Muscle of back (tissue), 11 donors: ENCODE results near the gene ADCY10. TPM values are rescaled to one million over a fixed set of nuclear protein-coding genes. Genes with fewer than 3 reads are reported as not detected.

Experiments
- DNase-seq, 3 donors: peaks; one replicate each; pipeline versions ENCODE4 v3.0.0 to v3.0.0-alpha.2; 2013
- polyA plus RNA-seq, 10 donors: library from polyadenylated mRNA; unstranded; fragments of 120-200 nt; gene quantifications; one replicate each; pipeline ENCODE4 v1.2.1, GENCODE V29; 2013; ENCODE audit not compliant: insufficient read length in 10 of 10

ADCY10 gene
- polyA plus RNA-seq, 10 donors = 0.04 to 0.37 (median 0.13) TPM; not detected in 2

DNA sequence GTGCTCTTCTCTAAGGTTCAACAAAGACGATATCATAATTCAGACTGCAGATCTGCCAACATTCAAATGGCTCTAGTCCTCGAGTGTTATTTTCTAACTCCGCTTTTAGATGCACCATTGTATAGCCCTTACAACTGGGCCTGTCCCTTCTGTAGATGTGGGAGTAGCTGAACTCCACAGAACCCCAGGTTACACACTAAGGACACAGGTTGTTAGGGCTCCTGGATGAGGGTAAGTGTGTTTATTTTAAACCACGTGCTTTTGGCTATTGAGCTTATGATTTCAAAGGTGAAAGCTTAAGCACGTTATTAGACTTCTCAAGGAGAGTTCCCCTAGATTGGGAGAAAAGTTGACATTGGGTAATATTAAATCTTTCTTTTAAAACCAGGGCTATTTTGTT lies 127.4 kb downstream of the ADCY10 start:
- no peak for DNase-seq

DNA sequence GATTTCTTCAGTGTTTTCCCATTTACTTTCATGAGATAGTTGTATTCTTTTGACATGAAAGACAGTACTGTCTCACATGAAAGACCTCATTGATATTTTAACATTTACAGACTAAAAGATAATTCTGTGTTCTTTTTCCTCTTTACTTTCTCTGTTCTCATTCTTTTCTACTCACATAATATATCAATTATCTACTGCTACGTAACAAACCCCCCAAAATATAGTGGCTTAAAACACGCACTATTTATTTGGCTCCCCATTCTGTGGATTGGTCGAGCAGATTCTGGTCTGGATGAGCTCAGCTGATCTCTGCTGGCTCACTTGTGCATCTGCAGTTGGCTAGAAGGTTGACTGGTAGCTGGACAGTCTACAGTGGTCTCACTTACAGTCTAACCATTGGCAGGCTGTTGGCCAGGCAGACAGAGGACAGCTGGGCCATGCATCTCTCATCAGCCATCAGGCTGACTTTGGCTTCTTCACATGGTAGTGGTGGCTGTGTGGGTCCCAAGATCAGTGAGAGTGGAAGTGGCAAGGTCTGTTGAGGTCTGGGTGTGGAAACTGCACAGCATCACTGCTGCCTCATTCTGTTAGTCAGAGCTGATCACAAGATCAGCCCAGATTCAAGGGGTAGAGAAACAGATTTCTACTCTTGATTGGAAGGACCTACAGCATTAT lies 128.9 kb downstream of the ADCY10 start:
- no peak for DNase-seq

DNA sequence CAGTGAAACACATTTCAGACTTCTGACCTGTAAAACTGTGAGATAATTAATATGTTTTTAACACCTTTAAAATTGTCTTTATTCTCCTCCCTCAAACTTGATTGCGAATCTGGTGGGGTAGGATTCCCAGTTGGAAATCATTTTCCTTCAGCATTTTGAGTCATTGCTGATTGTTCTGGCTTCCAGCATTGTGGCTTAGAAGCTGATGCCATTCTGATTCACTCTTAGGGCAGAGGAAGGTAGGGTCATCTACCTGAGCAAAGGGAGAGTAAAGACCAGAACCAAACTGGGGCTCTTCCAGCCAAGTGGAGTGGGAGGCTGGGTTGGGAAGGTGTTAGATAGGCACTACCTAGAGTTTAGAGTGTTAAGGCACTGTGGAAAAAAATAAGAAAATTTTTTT lies 131.0 kb downstream of the ADCY10 start:
- DNase-seq = no peak

DNA sequence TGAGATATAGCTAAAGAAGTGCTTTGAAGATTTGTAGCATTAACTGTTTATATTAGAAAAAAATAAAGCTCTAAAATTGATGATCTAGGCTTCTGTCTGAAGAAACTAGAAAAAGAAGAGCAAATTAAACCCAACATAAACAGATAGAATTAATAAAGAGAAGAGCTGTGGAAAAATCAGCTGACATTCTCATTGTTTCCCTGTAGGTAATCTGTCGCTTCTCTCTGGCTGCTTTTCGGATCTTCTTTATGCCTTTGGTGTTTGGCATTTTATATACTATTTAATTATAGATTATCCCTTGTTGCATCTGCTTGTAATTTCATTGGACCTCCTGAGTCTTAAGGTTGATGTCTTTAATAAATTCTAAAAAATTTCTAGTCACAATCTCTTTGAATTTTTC lies 132.4 kb downstream of the ADCY10 start:
- no peak for DNase-seq

DNA sequence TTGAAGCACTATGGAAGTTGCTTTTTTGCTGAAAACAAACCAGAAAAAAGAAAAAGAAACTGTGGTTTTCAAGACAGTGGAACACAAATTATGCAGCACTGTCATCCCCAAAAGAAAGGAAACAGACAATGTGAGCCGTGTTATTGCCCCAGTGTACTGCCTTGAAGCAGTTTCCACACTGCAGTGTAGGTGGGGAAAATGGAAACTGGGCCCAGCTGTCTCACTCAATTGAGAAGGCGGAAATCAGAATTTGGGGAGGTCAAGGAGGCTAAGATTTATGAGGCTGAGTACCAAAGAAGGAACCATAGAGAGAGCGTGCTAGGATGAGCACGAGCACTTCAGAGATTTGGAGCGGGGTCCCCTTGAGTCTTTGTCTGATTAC lies 136.7 kb downstream of the ADCY10 start:
- no peak for DNase-seq

DNA sequence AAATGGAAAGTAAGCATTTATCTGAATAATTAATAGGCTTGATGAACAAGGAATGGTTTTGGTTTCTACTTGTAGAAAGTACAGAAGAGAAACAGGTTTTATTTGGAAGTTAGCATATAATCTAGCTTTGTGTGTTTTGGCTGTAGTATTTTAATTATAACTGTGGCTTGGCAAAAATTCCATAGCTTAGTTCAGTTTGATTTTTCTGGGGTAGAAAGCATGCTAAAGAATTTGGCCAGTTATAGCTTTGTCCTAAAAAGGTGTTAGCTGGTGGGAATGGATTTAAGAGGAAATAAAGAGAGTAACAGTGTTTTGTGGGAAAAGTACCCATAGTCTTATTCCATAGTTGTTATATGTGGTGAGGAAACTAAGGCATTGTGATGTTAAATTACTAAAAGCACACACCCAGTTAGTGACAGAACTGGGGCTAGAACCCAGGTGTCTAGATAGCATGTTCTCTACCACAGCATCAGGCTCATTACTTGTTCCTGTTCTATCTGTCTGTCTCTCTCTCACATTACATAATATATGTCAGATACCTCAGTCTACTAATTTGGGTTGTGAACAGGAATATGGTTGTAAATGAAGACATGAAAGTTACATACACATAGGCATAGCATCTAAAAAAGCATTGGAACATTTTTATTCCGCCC lies 137.2 kb downstream of the ADCY10 start:
- no peak for DNase-seq

DNA sequence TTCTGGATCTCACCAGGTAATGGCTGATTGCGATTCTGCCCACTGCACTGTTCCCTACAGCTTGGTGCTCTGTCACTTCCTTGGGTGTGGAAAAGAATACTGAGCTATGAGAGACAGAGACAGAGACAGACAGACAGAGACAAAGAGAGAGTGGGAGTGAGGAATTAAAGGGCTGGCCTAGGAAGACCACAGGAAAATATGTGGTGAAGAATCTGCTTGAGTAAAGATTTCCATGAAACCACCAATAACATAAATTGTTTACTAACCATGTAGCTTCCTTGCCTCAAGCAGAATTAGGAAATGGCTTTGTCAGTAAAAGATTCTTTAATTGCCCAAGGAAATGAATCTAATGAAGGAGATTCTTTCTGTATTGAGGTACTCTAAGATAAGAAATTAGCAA lies 137.8 kb downstream of the ADCY10 start:
- no peak for DNase-seq

DNA sequence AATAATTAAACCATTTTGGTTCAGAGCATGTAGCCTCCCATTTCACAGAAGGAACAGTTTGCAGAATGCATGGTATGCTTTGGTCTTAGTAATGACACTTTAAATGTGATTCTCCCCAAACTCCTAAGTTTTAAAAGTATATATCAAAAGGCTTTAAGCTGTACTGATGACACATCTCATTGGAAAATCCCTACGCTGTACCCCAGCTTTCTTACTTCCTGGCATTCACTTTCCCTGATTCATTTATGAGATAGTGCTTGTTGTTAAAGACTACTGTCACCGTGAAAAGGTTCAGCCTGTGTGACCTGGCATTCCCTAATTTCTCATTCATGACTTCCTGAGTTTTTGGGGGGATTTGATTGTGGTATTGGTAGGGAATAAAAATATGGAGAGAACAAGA lies 138.8 kb downstream of the ADCY10 start:
- no peak for DNase-seq

DNA sequence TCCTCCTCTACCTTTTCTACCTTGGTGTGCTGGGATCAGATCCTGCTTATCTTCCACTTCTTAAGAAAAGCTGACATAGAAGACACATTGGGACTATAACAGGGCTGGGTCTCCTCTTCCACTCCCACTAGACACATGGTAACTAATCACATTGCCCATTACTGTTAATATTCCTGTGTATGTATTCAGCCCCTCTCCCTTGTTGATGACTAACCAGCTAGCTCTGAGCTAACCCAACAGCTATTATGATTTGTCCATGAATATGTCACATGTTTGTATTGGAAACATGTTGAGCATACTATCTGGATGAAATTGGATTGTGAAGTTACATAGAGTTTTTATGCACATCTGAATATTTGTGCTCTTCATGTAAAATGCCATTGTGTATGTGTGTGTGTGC lies 139.2 kb downstream of the ADCY10 start:
- no peak for DNase-seq

DNA sequence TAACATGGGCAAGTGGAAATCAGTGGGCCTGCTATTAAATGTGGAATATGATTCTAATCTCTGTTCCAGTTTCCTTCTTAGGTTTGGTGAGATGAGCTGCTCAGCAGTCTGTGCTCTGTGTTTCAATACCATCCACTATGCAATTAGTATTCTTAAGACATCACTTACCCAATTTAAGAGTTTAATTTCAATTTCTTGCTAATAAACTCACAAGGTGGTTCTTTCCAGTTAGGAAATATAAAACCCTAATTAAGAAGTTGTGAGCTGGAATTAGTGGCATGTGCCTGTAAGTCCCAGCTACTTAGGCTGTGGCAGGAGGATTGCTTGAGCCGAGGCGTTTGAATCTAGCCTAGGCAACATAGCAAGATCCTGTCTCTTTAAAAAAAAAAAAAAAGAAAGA lies 140.4 kb downstream of the ADCY10 start:
- DNase-seq = no peak

DNA sequence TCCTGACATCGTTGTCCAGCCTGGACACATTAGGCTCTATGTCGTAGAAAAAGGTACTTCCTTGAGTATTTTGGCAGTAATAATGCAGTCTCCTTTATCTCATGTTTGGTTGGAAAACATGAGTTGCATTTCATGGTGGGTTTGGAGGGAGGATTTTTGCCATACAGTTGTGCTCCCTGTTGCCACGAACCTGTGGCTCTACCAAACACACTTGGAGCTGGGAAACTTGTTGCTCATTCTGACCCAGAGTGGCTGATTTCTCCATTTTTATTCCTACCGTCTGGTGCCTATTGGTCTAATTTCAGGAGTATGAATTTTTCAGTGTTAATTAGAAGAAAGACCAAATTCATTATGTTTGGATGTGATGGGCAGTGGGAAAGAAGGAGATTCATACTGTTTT lies 141.5 kb downstream of the ADCY10 start:
- DNase-seq = no peak

DNA sequence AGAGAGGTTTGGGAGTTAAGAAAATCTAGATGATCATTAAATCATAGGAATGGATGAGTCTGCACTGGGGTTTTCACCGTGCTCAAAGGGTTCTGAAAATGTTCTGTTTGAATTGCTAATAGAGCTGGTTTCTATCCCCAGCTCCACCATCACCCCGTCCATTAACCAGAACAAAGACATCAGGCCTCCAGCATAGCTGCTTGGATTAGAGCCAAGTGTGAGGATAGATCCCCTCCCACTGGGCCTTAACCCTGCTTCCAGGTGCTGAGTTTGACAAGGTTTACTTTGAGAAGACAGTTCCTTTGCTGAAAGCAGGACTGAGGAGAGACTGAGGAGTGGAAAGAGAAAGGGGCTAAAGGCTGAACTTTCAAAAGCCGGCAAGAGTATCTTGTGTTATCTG lies 143.8 kb downstream of the ADCY10 start:
- no peak for DNase-seq

DNA sequence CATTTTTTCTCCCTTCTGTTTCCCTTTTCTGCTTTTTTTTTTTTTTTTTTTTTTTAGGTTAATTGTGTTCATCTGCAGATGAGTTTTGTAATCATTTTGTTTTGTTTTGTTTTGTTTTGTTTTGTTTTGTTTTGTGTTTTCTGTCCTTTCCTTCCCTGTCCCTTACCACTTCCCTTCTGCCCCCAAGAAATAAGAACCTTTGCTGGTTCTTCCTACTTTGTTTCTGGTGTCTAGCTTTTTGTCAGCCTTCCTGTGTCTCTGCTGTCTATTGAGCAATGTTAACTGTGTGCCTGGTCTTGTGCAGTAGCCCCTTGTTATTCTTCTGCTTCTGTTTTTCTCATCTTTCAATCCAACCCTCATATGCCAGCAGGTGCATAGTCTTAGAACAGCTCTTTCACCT lies 146.2 kb downstream of the ADCY10 start:
- DNase-seq = no peak

DNA sequence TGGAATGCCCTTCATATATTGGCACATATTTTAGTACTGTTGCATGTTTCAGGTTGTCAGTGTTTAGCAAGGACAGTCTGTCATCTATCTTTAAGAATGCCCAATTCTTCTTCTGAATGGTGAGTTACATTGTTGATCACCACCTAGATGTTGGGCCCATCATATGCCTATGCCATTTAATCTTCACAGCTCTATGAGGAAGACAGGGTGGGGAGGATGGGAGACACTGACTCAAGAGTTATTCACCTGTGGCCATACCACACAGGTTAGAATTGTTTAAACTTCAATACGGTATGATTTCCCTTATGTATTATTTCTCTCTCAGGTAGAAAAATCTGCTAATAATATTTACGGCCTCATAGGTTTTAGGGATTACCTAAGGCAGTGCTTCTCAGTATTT lies 147.4 kb downstream of the ADCY10 start:
- DNase-seq = no peak

DNA sequence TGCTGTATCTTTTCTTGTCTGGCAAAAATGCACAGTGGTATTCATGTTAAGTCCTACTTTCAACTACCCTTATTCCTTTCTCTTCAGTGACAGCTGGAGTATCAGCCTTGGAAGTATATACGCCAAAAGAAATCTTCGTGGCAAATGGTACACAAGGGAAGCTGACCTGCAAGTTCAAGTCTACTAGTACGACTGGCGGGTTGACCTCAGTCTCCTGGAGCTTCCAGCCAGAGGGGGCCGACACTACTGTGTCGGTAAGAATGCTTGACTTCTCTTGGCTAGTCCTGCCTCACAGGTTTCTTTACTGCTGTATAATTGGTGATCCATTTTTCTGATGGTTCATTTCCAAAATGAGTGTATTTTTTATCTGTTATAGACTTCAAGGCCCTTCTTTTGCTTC lies 148.4 kb downstream of the ADCY10 start:
- DNase-seq = no peak

DNA sequence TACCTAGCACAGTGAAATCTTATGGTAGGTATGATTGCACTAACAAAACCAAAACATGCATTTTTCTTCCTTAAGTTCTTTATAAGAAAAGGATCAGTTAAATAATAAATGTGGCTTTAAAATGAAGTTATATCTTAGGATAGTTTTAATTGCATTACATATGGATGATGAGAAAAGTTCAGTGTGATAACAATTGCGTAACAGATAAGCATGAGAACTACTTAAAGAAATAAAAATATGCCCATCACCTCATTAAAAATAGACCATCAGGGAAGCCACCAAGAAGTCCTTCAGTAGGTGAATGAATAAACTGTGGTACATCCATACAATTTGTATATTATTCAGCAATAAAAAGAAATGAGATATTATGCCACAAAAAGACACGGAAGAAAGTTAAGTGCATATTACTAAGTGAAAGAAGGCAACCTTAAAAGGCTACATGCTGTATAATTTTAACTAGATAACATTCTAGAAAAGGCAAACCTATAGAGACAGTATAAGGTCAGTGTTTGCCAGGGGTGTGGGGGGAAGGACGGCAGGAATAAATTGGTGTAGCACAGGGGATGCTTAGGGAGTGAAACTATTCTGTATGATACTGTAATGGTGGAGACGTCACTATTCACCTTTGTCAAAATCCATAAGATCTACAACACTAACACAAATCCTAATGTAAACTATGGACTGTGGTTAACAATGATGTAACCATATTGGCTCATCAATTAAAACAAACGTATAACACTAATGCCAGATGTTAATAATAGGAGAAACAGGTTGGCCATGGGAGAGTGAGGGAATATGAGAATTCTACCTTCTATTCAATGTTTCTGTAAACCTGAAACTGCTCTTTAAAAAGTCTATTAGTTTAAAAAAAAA lies 149.2 kb downstream of the ADCY10 start:
- no peak for DNase-seq

DNA sequence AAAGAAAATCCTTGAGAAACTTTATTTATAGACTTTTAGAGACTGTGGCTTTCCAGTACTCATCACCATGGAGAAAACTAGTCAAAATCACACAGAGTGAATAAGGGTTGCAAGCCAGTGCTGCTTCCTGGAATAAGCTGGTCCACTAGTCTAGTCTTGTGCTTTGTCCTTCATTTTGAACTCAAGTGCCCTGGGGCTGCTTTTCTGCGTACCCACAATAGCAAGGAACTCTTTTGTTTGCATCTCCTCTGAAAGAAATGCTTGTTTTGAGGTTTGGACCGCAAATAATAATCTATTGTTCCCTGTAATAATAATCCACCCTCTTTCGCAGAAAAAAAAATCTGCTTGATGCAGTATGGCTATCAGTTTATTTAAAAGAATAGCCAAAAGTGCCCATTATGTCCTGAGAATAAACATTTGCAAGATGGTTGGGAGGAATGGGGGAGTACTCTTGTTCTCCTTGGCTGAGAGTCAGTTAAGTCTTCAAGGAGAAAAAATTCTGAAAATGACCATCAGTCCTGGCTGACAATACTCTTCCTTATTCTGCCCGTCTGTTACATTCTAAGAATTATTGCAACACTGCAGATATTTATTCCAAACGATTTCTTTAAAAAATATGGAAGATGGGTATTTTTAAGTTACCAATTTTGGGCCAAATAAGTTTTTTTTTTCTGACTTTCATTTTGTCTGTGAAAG lies 150.3 kb downstream of the ADCY10 start:
- no peak for DNase-seq

DNA sequence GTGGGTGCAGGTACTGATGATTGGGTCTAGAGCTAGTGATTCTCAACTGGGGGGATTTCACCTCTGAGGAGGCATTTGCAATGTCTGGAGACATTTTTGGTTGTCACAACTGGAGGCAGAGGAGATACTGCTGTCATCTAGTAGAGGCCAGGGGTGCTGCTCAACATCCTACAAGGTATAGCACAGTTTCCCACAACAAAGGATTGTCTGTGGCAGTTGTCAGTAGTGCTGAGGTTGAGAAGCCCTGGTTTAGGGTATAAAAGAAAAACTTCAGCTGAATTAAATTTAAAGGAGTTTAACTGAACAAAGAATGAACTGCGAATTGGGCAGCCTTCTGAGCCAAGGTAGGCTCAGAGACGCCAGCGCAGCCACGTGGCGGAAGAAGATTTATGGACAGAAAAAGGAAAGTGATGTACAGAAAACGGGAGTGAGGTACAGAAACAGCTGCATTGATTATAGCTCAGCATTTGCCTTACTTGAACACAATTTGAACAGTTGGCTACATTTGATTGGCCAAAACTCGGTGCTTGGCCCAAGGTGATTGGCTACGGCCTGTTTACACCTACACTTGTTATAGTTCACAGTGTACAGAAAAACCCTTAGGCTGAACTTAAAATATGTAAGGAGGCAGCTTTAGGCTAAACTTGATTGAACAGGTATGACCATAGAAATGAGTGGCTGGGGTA lies 151.7 kb downstream of the ADCY10 start:
- DNase-seq = no peak

DNA sequence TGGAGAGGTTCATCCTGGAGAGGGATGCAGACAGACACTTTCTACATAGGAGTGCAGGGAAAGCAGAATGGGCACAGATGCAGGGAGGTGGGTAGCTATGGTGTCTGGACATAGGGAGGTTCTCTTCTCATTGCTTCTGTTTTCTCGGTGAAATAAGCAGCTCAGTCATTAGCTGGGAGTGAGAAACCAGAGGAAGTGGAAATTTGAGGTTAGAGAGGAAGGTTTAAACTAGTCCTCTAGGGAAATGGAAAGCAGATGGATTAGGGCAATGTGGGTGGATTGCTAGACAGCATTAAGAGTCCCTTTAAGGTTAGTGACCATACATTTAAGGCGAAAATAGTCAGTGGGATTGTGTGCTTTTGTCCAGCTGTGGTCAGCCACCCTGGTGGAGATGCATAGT lies 152.5 kb downstream of the ADCY10 start:
- DNase-seq = no peak
